Measurements from ENCODE around the gene PYHIN1. TPM values are rescaled to one million over a fixed set of nuclear protein-coding genes. Genes with fewer than 3 reads are reported as not detected.
"Not testable (repeated sequence)": the region's sequence is repeated elsewhere in the genome, so short reads cannot be mapped to it uniquely, and the experiment has no call there.

PYHIN1 gene
- total RNA-seq, 3 donors from 2014 or later: 2.5 to 2.9 (median 2.6) TPM

- no peak for DNase-seq (ENCODE audit: low spot score in 2 of 2)
These were observed 73.8 kb downstream of the PYHIN1 start for GRCh38 chr1:159005161-159005560.

DNA sequence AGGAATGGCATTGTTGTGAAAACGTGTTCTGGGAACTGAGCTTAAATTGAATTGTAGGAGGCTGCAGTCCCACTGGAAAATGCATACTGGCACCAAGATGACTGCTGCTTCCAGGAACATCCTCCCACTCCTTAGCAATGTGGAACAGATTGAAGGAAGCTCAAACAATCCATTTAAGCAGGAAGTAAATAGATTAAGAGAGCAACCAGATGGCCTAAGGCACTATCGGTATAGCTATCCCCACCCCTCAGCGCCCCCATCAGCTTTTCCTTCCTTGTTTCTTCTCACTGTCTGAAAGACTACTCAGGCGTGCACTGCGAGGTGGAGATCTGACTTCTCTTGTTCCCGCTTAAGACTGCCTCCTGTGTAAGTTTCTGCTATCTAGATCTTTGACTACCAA, 74.3 kb downstream of the PYHIN1 start:
- intact Hi-C loops (cut with DNase I; ENCODE audit: low total_unique reads): no loop called here
- Histone ChIP-seq H3K9me3 (no peaks in the 10 kb centered on the region), H3K27ac (peak overlapping the region; percentile 71 to 89), H3K4me1 (no peaks in the 10 kb centered on the region), H3K27me3 (no peaks in the 10 kb centered on the region), H3K4me3 (peak overlapping the region in 2 of 3 donors; percentile 2 to 47), H3K36me3 (no peaks in the 10 kb centered on the region)
- TF ChIP-seq POLR2A (IDR thresholded peaks at IDR 0.05) (no peak), POLR2AphosphoS5 (IDR thresholded peaks at IDR 0.05) (no peak), CTCF (IDR thresholded peaks at IDR 0.05) (no peak)
- no peak for DNase-seq (ENCODE audit: low spot score in 2 of 2)

More at GRCh38 chr1:159005161-159005560, 73.8 kb downstream of the PYHIN1 start:
- intact Hi-C loops (cut with DNase I; ENCODE audit: low total_unique reads): no loop called here
- TF ChIP-seq POLR2A (IDR thresholded peaks at IDR 0.05) (no peak), POLR2AphosphoS5 (IDR thresholded peaks at IDR 0.05) (no peak), CTCF (IDR thresholded peaks at IDR 0.05) (no peak)
- no peaks in the 10 kb centered on the region for H3K36me3 ChIP-seq
- peak overlapping the region in 1 of 3 donors; percentile 47 for H3K4me3 ChIP-seq
- H3K4me1 ChIP-seq: no peaks in the 10 kb centered on the region
- H3K9me3 ChIP-seq: no peaks in the 10 kb centered on the region
- peak overlapping the region; percentile 71 to 89 for H3K27ac ChIP-seq
- H3K27me3 ChIP-seq: no peaks in the 10 kb centered on the region

DNA sequence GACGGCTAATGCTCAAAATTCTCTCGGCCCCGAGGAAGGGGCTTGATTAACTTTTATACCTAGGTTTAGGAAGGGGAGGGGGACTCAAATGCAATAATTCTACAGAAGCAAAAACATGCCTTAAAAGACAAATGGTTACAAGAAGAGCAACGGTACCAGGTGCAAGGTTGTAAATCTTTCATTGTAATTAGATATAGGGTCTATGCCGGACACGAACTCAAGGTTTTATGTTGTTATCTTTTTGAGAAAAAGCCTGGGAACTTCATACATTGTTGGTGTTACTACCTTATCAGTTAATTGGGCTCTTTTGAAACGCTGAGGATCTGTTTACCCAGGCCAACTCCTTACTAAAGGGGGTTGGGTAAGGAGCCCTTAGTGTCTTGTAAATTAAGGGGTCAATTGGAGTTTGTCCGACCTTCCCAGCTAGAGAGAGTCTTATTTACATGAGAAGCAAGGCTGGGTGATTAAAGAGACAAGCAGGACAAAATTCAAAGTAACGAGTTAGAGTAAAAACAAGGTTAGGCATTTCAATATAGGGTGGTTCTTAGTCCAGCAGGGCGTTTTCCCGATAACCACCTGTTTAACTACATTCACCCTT, 75.0 kb downstream of the PYHIN1 start:
- H3K36me3 ChIP-seq; H3K4me1 ChIP-seq; H3K9me3 ChIP-seq; H3K27me3 ChIP-seq; DNase-seq (ENCODE audit: low spot score in 2 of 2); intact Hi-C loops (cut with DNase I; ENCODE audit: low total_unique reads): not testable (repeated sequence)
- Histone ChIP-seq H3K27ac (peak overlapping the region; percentile 71 to 89), H3K4me3 (peak overlapping the region in 1 of 3 donors; percentile 47)

DNA sequence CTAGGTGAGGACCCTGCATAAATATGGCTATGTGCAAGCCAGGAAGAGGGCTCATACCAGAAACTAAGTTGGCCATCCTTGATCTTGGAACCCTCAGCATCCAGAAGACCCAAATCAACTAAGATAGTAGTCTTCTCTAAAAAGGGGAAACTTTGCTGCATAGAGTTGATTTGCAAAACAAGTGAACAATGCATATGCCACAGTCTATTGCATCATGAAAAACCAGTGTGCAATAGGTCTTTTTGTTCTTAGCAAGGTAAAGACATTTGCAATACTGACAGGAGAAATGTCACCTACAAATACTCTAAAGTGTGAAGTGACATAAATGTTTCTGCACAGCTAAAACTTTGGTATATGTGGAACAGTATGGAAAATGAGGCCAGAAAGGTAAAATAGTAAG, 76.4 kb downstream of the PYHIN1 start:
- no peaks in the 10 kb centered on the region for H3K4me1 ChIP-seq
- H3K9me3 ChIP-seq: no peaks in the 10 kb centered on the region
- H3K4me3 ChIP-seq: no peak overlapping the region
- DNase-seq (ENCODE audit: low spot score in 2 of 2): no peak
- intact Hi-C loops (cut with DNase I; ENCODE audit: low total_unique reads): no loop called here
- H3K27me3 ChIP-seq: no peaks in the 10 kb centered on the region
- H3K36me3 ChIP-seq: no peaks in the 10 kb centered on the region
- H3K27ac ChIP-seq: no peak overlapping the region
- TF ChIP-seq POLR2A (IDR thresholded peaks at IDR 0.05) (no peak), CTCF (IDR thresholded peaks at IDR 0.05) (no peak), POLR2AphosphoS5 (IDR thresholded peaks at IDR 0.05) (no peak)

GRCh38 chr1:159008744-159009188, 77.4 kb downstream of the PYHIN1 start:
- intact Hi-C loops (cut with DNase I; ENCODE audit: low total_unique reads): no loop called here
- TF ChIP-seq POLR2AphosphoS5 (IDR thresholded peaks at IDR 0.05) (no peak), CTCF (IDR thresholded peaks at IDR 0.05) (no peak), POLR2A (IDR thresholded peaks at IDR 0.05) (no peak)
- H3K27ac ChIP-seq: peak overlapping the region; percentile 89 to 92

More at GRCh38 chr1:159008744-159009188, 77.4 kb downstream of the PYHIN1 start:
- DNase-seq (ENCODE audit: low spot score in 2 of 2): no peak
- no peaks in the 10 kb centered on the region for H3K4me1 ChIP-seq
- H3K4me3 ChIP-seq: peak overlapping the region in 1 of 3 donors; percentile 69
- H3K27me3 ChIP-seq: no peaks in the 10 kb centered on the region
- no peaks in the 10 kb centered on the region for H3K36me3 ChIP-seq
- H3K9me3 ChIP-seq: no peaks in the 10 kb centered on the region
